ENCODE measurements around the gene CSNK1D.
A peak's percentile ranks its signal among the peaks of the same experiment; 100 is the strongest.

Gene CSNK1D

DNA sequence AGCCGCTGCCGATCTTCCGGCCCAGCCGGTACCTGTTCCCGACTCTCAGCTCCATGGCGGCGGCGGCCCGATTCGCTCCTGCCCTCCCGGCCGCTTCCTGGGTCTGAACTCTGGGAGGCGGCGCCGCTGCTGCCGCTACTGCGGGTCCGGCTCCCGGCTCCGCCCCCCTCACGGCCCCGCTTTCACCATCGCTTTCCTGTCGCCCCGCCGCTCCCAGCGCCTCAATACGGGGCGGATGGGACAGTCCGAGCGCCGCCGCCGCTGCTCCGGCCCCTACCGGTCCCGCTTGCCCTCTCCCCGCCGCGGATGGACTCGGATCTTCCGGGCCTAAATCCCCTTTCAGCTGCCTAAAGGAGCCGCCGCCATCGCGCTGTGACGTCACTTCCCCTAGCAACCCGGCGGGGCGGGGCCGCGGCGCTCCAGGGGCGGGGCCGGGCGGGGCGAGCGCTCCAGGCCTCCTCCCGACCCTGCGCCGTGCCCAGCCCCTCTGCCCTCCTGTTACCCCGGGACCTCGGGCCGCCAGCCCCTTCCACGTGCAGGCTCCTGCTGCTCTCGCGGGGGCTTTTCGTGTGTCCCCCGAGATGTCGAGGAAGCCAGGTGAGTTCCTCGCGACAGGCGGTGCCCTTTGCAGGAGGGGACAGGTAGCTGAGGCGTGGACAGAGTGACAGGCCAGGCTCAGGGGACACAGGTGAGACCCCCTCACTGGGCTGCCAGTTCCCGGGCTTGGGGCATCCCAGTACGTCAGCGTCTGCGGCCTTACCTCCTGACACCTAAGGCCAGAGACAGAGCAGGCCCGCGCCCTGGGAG, at the start of gene CSNK1D:
Gene CSNK1D (minus strand): TSS at position 374 of the 807 bp plus-strand sequence. CDS start 319 bp downstream, at position 55.
- peak; percentile 77 for DNase-seq (ENCODE audit: low read depth)

DNA sequence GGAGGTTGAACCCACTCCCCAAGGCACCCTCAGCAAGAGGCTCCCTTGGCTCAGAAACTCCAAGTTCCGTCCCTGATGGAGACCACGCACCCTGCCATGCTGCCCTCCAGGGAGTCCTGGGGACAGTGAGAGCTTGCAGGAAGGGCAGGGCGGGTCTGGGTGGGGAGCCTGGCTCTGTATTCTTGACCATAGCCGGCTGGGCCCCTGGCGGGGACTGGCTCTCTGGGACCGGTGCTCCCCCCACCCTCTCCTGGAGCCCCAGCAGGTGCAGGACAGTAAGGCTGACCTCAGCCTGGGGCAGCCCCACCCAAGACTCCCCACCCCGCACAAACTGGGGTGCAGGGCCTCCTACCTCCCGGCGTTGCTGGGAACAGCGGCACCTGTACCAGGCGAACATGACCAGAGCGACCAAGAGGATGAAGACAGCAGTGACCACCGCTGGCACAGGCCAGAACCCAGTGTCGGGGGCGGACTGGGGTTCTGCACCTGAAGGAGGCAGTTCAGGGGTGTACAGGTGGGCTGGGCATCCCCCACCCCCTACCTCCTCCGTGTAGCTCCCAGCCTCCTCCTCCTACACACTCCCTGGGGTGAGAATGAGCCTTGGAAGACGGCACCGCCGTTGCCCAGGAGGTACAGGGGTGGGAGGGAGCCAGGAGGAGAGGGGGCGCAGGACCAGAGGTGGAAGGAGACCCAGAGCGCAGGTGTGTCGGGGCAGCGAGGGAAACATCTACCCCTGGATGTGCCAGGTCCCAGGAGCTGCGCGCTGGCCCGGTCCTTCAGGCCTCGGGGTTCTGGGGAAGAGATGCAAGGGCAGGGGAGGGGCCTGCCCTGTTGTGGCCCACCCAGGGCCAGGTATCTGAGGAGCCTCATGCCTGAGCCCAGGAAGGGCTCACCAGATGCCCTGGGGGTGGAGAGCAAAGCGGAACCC, 49.3 kb upstream of the CSNK1D start:
- DNase-seq (ENCODE audit: low read depth) = no peak

DNA sequence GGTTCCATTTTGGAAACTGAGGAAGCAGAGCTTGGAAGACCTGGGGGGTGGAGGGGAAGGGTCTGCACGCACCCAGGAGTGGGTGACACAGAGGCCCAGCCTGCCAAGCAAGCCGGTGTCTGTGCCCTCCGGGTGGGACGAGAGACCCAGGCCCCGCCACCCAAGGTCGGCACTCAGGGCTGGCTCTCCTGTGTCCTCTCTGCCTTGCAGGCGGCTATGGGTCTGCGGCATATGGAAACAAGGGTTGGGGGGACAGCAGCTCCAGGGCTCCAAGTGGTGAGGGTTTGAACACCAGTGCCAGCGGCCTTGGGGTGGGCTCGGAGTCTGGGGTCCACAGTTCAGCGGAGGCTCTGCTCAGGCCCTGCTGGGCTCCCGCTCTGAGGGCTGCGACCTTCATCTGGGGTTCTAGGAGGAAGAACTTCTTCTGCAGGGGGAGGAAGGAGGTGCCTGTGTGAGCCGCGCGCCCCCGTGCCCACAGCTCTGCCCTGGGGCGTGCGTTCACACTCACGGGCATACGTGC, 48.5 kb upstream of the CSNK1D start:
- no peak for DNase-seq (ENCODE audit: low read depth)

GRCh38 chr17:82320956-82321927, 47.7 kb upstream of the CSNK1D start:
- DNase-seq (ENCODE audit: low read depth) = no peak

DNA sequence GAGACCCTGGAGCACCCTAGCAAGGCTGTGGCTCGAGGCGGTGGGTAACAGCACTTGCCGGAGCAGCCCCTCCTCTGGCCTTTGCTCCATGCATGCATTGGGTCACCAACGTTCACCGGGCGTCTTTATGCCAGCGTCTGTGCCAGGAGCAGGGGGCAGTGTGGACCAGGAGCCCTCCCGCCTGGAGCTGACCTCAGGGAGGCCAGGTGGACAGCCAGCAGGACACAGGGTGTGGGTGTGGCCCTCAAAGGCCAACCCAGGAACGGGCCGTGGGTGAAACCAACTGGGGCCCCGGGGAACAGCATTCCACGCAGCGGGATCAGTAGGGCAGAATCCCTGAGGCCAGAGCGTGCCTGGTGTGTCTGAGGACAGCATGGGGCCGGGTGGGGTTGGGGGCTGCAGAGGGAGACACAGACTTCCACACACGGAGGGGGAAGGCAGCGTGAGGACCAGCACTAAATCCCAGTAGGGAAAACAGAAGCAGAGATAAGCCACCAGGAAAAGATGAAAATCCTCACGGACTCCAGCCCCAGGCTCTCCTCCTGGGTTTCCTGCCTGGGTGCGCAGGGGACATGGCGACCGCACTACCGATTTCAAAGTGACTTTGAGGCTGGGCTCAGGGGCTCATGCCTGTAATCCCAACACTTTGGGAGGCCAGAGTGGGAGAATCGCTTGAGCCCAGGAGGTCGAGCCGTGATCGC, 46.8 kb upstream of the CSNK1D start:
- no peak for DNase-seq (ENCODE audit: low read depth)

GRCh38 chr17:82319619-82320062, 46.1 kb upstream of the CSNK1D start:
- no peak for DNase-seq (ENCODE audit: low read depth)

- DNase-seq (ENCODE audit: low read depth) = no peak
These were observed 45.5 kb upstream of the CSNK1D start for GRCh38 chr17:82318772-82319606.

- DNase-seq (ENCODE audit: low read depth) = no peak
These were observed 44.6 kb upstream of the CSNK1D start for GRCh38 chr17:82318169-82318498.

DNA sequence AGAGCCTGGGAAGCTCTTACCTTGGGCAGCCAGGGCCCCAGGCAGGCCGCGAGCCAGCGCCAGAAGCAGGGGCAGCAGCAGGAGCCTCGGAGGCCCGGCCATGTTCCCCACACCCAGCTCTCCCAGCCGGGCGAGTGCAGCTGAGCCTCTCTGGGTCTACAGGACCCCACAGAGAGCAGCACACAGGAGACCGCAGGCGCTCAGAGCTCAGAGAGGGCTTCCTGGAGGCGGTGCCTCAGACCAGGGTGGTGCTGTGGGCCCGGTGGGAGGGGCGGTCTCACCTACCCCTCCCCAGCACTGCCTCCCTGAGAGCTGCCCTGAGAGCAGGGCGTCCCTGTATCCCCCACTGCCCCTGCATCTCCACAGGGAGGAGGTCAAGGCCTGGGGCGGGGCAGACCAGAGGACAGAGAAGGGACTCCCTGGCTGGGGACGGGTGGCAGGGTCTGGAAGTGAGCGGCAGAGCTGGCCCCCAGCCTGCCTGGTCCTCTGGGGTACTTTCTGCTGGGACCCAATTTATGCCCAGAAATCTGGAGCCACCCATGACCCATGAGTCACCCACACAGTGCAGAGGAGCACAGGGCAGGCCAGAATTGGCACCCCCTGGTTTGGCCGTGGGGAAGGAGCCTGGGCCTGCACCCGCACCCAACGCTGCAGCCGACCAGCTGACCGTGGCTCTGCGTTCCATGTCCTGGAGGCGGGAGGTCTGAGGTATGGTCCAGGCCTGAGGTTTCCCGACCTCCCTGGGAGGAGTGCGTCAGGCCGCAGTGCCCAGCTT, 44.1 kb upstream of the CSNK1D start, which contains the start of gene CD7:
Gene CD7 (minus strand): TSS at position 215 of the 775 bp plus-strand sequence. CDS start 113 bp downstream, at position 102.
- DNase-seq (ENCODE audit: low read depth) = no peak

GRCh38 chr17:82316651-82317393, 43.3 kb upstream of the CSNK1D start:
- no peak for DNase-seq (ENCODE audit: low read depth)

GRCh38 chr17:82315703-82316358, 42.3 kb upstream of the CSNK1D start:
- DNase-seq (ENCODE audit: low read depth) = no peak

- DNase-seq (ENCODE audit: low read depth) = no peak
These were observed 41.5 kb upstream of the CSNK1D start for GRCh38 chr17:82314727-82315605.

DNA sequence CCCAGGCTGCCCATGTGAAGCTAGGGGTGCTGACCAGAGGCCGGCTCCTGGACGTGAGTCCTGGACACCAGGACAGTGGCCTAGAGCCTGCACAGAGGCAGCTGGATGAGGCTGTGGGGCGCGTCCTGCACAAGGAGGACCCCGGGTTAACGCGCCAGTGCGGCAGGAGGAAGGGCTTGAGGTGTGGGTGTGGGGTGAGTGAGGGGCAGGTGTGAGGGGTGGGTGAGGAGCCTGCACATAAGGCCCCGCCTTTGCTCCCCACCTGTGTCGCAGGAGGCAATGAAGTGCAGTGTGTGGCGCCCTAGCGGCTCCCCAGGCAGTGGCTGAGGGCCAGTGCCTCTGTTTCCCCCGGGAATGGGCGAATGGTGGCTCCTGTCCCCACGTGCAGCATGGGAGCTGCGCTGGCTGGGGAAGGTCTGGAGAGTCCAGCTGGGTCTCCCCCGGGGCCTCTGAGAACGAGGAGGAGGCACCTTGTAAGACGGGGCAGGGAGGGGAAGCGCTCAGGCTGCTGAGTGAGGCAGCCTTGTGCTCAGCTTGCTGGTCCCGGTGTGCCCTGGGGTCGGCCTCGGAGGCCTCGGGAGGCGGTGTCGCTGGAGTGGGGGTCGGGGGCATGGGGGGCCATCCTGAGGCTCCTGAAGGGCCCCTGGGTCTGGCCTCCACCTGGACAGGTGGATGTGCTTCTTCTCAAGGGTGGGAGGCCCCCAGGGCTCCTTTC, 40.7 kb upstream of the CSNK1D start:
- no peak for DNase-seq (ENCODE audit: low read depth)

- DNase-seq (ENCODE audit: low read depth) = no peak
These were observed 39.9 kb upstream of the CSNK1D start for GRCh38 chr17:82313195-82314011.

GRCh38 chr17:82311971-82312370, 38.5 kb upstream of the CSNK1D start:
- DNase-seq (ENCODE audit: low read depth) = no peak

All from fibroblast of gingiva (primary cell).